Neural cell (in vitro differentiated cells): Measurements from ENCODE around the gene RDH8. TPM values are rescaled to one million over a fixed set of nuclear protein-coding genes. Genes with fewer than 3 reads are reported as not detected.

Source experiments
- H2AFZ ChIP-seq: fragments of 200-600, 300-800 bp; sonication (generic), shearing (Covaris generic); 2 replicates; pipeline ENCODE4 v1.6.0; 2014; ENCODE audit warnings: low read depth, mild to moderate bottlenecking, antibody characterized with exemption, low read length, moderate library complexity
- H3F3A ChIP-seq: fragments of 200-600 bp; shearing (Covaris generic); 2 replicates; pipeline ENCODE4 v1.6.1; 2016; ENCODE audit warnings: mild to moderate bottlenecking, moderate library complexity, mixed read lengths, antibody characterized with exemption, low read length; ENCODE audit not compliant: insufficient read depth, poor library complexity, severe bottlenecking
- H3K27ac ChIP-seq: fragments of 200-600, 300-800 bp; sonication (generic), shearing (Covaris generic); 2 replicates; pipeline ENCODE4 v1.5.1; 2014; ENCODE audit warnings: mild to moderate bottlenecking, low read length, moderate library complexity
- H3K27me3 ChIP-seq: fragments of 300-800, 200-600 bp; sonication (generic), shearing (Covaris generic); 2 replicates; pipeline ENCODE4 v1.6.0; 2014; ENCODE audit warnings: mild to moderate bottlenecking, low read depth, low read length, moderate library complexity; ENCODE audit not compliant: insufficient read depth
- H3K36me3 ChIP-seq: fragments of 300-800, 200-600 bp; sonication (generic), shearing (Covaris generic); 2 replicates; pipeline ENCODE4 v1.5.1; 2014; ENCODE audit warnings: mild to moderate bottlenecking, antibody characterized with exemption, low read length, moderate library complexity; ENCODE audit not compliant: insufficient read depth
- H3K4me2 ChIP-seq: fragments of 300-800, 200-600 bp; sonication (generic), shearing (Covaris generic); 2 replicates; pipeline ENCODE4 v1.6.0; 2014; ENCODE audit warnings: mild to moderate bottlenecking, low read length
- H3K4me3 ChIP-seq: fragments of 300-800, 200-600 bp; sonication (generic), shearing (Covaris generic); 2 replicates; pipeline ENCODE4 v1.5.1; 2014; ENCODE audit warnings: mild to moderate bottlenecking, low read length, moderate library complexity
- H3K79me2 ChIP-seq: fragments of 200-600 bp; shearing (Covaris generic); replicated peaks from 2 replicates; pipeline ENCODE4 v1.6.0; 2014; ENCODE audit warnings: mild to moderate bottlenecking, low read length, moderate library complexity; ENCODE audit not compliant: insufficient read depth
- H3K9ac ChIP-seq: fragments of 300-800, 200-600 bp; sonication (generic), shearing (Covaris generic); 2 replicates; pipeline ENCODE4 v1.6.1; 2016; ENCODE audit warnings: mild to moderate bottlenecking, low read length, mixed read lengths
- H3K9me2 ChIP-seq: fragments of 200-600 bp; shearing (Covaris generic); 2 replicates; pipeline ENCODE4 v1.6.1; 2016; ENCODE audit warnings: mild to moderate bottlenecking, low read length, mixed read lengths; ENCODE audit not compliant: insufficient read depth
- H3K9me3 ChIP-seq: fragments of 200-600, 300-800 bp; sonication (generic), shearing (Covaris generic); 2 replicates; pipeline ENCODE4 v1.6.1; 2016; ENCODE audit warnings: mild to moderate bottlenecking, mixed run types, low read length, moderate library complexity, mixed read lengths
- H4K20me1 ChIP-seq: fragments of 200-600 bp; shearing (Covaris generic); 2 replicates; pipeline ENCODE4 v1.6.1; 2016; ENCODE audit warnings: mild to moderate bottlenecking, mixed run types; ENCODE audit not compliant: insufficient read depth
- CTCF ChIP-seq: fragments of 450-650 bp; IDR thresholded peaks from 2 replicates; pipeline ENCODE4 v1.5.1; 2014; ENCODE audit warnings: antibody characterized with exemption, mild to moderate bottlenecking, moderate library complexity; ENCODE audit not compliant: poor library complexity, severe bottlenecking
- EP300 ChIP-seq: fragments of 450-650 bp; conservative IDR thresholded peaks from 2 replicates; pipeline ENCODE4 v1.6.1; 2014; ENCODE audit warnings: antibody characterized with exemption, mild to moderate bottlenecking, moderate library complexity; ENCODE audit not compliant: poor library complexity, severe bottlenecking
- EZH2 ChIP-seq: fragments of 200-600, 300-800 bp; shearing (Covaris generic), sonication (generic); IDR thresholded peaks from 2 replicates; pipeline ENCODE4 v1.6.1; 2014; ENCODE audit warnings: antibody characterized with exemption, low read length, borderline replicate concordance, mild to moderate bottlenecking; ENCODE audit not compliant: insufficient read depth, poor library complexity, severe bottlenecking
- MXI1 ChIP-seq: fragments of 450-650 bp; conservative IDR thresholded peaks from 2 replicates; pipeline ENCODE4 v1.6.1; 2014; ENCODE audit warnings: antibody characterized with exemption, mild to moderate bottlenecking; ENCODE audit not compliant: poor library complexity, severe bottlenecking
- POLR2AphosphoS5 ChIP-seq: IDR thresholded peaks from 2 replicates; pipeline ENCODE4 v1.6.1; 2012
- RAD21 ChIP-seq: fragments of 450-650 bp; conservative IDR thresholded peaks from 2 replicates; pipeline ENCODE4 v1.6.1; 2014; ENCODE audit warnings: antibody characterized with exemption, mild to moderate bottlenecking, moderate library complexity
- REST ChIP-seq: IDR thresholded peaks from 2 replicates; pipeline ENCODE4 v1.6.1; 2012; ENCODE audit warnings: borderline replicate concordance
- SMC3 ChIP-seq: fragments of 450-650 bp; conservative IDR thresholded peaks from 2 replicates; pipeline ENCODE4 v1.6.1; 2014; ENCODE audit warnings: antibody characterized with exemption, mild to moderate bottlenecking, moderate library complexity; ENCODE audit not compliant: poor library complexity
- TAF1 ChIP-seq: IDR thresholded peaks from 2 replicates; pipeline ENCODE4 v1.6.1; 2012; ENCODE audit warnings: low read depth
- polyA plus RNA-seq: library from polyadenylated mRNA; depleted of rRNA; stranded (reverse); fragments of >200 nt; gene quantifications from 2 replicates; pipeline ENCODE4 v1.2.3, GENCODE V29; 2014

RDH8 gene
- polyA plus RNA-seq, 1 donor from 2014 or later = not detected

- Histone ChIP-seq H3K4me3 (no peak overlapping the region), H3K36me3 (no peaks in the 10 kb centered on the region), H3K9me3 (no peaks in the 10 kb centered on the region), H3K9me2 (no peaks in the 10 kb centered on the region), H2AFZ (no peak overlapping the region), H3K9ac (no peak overlapping the region), H4K20me1 (no peaks in the 10 kb centered on the region), H3F3A (no peaks in the 10 kb centered on the region), H3K79me2 (no peaks in the 10 kb centered on the region), H3K27me3 (peaks cover 26% of the 10 kb centered on the region), H3K4me2 (no peak overlapping the region), H3K27ac (no peak overlapping the region)
- TF ChIP-seq CTCF (no peak), TAF1 (no peak), RAD21 (no peak), MXI1 (no peak), EZH2 (no peak), SMC3 (no peak), REST (no peak), EP300 (no peak), POLR2AphosphoS5 (no peak)
Observed at GRCh38 chr19:10005632-10006334, 7.5 kb upstream of the RDH8 start.

- no peak for TF ChIP-seq TAF1
- no peak for TF ChIP-seq EP300
- no peak for TF ChIP-seq MXI1
- TF ChIP-seq EZH2 = no peak
- TF ChIP-seq REST = no peak
- no peak for TF ChIP-seq POLR2AphosphoS5
- H3K36me3 ChIP-seq = no peaks in the 10 kb centered on the region
- no peaks in the 10 kb centered on the region for H4K20me1 ChIP-seq
- no peaks in the 10 kb centered on the region for H3K9me3 ChIP-seq
- no peaks in the 10 kb centered on the region for H3K9me2 ChIP-seq
- H3F3A ChIP-seq = no peaks in the 10 kb centered on the region
- H3K27me3 ChIP-seq = peaks cover 32% of the 10 kb centered on the region
- H3K4me2 ChIP-seq = no peak overlapping the region
- H3K79me2 ChIP-seq = no peaks in the 10 kb centered on the region
- no peak overlapping the region for H3K27ac ChIP-seq
- H3K9ac ChIP-seq = no peak overlapping the region
- H2AFZ ChIP-seq = no peak overlapping the region
- H3K4me3 ChIP-seq = no peak overlapping the region
Observed at GRCh38 chr19:10006335-10006708, 7.0 kb upstream of the RDH8 start.
